NCI-H460 (cell line): ENCODE data around the gene CRISPLD2. TPM values are rescaled to one million over a fixed set of nuclear protein-coding genes. Genes with fewer than 3 reads are reported as not detected.
"Not testable (repeated sequence)": the region's sequence is repeated elsewhere in the genome, so short reads cannot be mapped to it uniquely, and the experiment has no call there.

Experiments used
- DNase-seq: peaks from one replicate; pipeline ENCODE4 v3.0.0-alpha.2; 2016; ENCODE audit warnings: low read depth; ENCODE audit errors: extremely low read depth
- total RNA-seq: library from RNA; depleted of rRNA; stranded (reverse); fragments of >200 nt; shearing (Covaris generic); gene quantifications from 2 replicates; pipeline ENCODE4 v1.2.3, GENCODE V29; 2014

Gene CRISPLD2
- total RNA-seq, 1 experiment from 2014 or later: 0.30 TPM

DNA sequence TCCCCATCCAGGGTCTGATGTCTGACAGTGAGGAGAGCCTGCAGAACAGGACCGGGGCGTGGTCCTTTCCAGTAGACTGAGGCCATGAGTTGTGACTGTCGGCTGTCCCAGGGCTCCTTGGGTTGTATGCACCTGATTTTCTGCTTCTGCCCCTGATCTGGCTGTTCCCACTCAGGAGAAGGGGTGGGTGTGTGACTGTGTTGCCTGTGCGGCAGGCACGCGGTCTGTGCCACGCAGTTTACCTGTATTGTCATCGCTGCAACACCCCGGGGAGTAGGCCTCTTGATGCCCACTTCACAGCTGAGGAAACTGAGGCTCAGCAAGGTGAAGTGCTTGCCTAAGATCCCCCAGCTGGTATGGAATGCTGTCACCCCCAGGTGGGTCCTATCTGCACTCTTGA is 1.4 kb downstream of the CRISPLD2 start:
- DNase-seq: no peak

DNA sequence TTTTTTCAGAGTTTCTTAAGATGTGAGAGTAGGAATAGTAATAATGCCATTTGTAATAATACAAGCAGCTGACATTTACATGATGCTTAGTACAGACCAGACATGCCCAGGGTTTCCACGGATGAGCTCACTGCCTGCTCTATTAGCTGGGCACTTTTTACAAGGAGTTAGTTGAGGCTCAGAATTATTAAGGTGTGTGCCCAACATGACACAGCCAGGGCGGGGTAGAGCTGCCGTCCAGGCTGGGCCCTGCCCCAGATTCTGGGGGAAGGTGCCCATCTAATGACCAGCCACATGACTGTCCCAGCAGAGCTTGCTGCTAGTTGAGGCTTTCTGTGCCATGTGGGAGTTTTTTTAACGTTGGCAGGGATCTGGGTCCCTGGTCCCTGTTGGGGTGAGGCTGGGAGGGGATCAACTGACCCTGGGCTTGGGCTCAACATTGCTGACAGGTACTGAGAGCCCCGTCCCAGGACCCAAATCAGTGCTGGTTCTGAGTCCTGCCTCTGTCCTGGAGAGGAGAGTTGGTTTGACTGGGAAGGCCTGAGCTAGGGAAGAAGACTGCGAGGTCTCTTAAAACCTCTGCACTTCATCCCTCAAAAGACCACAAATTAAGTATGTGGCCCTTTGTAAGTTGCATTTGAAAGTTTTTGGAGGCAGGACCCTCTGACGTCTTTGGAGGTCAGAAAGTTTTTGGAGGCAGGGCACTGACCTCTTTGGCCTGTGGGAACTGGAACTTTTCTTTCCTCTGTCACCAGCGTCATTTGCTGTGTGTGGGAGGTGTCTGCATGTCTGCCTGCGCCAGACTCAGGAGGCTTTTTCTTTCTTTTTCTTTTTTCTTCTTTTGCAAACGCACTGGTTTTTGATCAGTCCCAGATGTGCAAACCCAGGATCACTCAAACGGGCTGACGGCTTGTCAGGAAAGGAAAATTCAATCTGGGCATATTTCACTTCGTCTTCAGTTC is 2.2 kb downstream of the CRISPLD2 start:
- no peak for DNase-seq

DNA sequence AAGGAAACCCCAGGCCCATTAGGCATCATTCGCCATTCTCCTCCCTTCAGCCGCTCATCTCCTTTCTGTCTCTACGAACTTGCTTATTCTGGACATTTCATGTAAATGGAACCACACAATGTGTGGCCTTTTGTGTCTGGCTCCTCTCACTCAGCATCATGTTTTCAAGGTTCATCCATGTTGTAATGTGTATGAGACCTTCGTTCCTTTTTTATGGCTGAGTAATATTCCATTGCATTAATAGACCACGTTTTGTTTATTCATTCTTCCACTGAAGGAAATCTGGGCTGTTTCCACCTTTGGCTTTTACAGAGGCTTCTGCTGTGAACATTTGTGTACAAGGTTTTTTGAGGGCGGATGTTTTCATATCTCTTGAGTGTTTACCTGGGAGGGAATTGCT is 3.2 kb downstream of the CRISPLD2 start:
- no peak for DNase-seq

DNA sequence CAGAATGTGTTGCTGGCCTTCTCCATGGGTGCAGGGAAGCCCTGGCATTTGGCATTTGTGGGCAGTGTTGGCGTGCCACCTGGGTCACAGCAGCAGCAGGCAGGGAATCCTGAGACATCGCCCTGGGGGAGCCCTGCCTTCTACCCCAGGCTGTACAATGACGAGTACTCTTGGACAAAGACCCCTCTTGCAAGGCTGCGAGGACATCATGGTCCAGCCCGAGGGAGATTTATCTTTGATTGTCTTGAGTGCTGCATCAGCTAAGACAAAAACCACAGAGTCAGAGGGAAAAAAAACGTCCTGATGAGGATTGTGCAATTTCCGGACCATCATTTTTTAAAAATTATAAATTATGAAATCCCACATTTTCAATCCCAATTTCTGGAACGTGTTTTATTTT is 3.7 kb downstream of the CRISPLD2 start:
- DNase-seq: no peak

DNA sequence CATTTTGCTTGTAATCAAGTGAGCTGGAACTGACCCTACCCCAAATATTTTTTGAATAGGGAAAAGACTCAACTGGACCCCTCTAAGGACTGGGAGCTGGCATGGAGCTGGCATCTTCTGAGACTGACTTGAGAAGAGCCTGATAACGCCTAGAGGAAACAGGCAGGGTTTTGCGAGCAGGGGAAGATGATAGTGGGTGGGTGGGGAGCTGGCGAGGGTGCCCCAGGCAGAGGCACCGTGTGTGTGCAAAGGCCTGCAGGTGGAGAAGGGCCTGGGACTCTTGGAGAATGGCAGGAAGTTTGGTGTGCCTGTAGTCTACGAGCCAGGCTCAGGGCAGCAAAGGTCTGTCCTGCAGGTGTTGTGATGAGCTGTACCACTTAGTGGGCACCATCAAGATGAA is 4.1 kb downstream of the CRISPLD2 start:
- no peak for DNase-seq

DNA sequence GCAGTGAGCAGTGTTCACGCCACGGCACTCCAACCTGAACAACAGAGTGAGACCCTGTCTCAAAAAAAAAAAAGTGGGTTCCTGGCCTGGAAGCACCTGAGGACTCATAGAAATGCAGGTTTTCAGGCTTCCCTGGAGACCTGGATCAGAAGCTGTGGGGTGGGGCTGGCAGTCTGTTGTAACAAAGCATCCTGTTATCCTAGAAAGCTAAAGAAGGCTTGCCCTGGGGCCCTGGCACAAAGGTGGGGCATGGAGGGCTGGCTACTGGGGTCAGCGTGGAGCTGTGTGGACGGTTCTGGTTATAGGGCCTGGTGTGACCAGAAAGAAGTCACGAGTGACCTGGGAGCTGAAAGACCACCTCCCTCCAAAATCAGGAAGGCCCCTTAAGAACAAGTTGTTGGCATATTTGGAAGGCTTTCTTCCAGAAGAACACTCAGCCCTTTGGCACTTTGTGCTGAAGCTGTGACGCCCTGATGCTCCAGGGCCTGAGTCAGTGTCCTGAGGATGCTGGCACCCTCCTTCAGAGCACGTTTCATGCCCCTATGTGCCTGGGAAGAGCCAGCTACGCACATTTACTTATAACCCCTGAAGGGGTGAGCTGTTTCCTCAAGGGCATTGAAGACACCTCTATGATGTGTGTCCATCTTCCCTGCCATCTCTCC is 6.2 kb downstream of the CRISPLD2 start:
- DNase-seq: no peak

DNA sequence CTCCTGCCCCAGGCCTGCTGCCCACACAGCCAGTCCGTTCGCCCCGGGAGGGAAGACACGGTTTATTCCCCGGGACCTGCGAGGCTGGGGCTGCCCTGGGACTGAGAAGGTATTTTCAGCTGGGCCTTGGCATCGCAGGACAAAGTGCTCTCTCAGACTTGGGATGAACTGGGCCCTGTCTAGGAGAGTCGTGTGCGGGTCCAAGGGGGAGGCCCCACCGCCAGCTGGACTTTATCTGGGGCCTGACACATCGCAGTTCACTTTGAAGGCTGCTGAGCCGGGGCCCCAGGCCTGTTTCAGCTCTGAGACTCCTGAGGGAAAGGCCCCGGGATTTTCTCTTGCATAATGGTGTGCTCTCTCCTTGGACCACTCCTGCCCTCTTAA is 6.8 kb downstream of the CRISPLD2 start:
- DNase-seq: no peak

DNA sequence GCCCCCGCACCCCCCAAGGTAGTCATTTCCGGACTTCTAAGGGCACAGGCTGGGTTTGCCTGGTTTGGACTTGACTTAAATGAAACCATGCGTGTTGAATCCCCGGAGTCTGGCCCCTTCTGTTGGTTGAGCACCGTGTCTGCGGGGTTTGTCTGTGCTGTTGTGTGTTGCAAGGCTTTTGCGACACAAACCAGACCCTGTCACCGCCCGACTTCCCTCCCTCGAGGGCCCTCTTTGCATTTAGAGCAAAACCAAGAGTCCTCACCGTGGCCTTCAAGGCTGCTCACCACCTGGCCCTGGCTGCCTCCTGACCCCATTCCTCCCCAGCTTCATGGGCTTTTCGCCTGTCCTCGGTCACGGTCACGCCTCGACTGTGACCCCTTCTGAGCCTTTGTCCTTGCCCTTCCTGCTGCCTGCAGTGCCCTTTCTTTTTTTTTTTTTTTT is 7.4 kb downstream of the CRISPLD2 start:
- no peak for DNase-seq

DNA sequence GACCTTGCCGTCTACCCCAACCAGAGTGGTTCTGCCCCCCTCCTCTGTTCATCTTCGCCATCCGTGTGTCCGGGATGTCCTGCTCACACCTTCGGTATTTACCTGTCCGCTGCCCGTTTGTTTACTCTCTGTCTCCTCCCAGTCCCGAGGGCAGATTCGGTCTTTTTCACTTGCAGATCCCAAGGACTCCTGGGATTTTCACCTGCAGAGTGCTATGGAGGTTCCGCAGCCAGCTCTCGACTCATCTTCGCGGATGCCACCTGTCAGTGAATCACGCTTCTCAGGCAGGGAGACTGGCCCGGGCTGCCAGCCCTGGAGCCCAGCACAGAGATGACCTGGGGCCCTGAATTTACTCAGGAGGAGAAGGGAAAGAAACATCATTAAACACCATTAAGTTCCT is 8.1 kb downstream of the CRISPLD2 start:
- no peak for DNase-seq

DNA sequence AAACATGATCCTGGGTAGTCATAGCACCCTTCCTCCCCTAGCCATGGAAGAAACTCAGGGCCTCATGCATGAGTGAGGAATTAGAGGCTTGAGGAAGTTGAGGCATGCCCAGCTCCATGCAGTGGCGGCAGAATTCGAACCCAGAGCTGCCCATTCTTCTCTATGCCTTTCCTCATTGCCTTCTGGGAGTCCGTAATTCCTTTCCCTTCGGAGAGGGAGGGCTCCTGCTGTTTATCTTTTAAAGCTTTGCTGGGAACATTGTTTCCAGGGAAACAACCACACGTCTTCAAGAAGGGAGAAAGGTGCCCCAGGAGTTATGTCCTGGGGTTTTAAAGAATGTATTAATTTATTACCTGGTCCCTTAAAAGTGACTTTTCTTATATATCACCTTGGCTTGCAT is 8.5 kb downstream of the CRISPLD2 start:
- DNase-seq: no peak

DNA sequence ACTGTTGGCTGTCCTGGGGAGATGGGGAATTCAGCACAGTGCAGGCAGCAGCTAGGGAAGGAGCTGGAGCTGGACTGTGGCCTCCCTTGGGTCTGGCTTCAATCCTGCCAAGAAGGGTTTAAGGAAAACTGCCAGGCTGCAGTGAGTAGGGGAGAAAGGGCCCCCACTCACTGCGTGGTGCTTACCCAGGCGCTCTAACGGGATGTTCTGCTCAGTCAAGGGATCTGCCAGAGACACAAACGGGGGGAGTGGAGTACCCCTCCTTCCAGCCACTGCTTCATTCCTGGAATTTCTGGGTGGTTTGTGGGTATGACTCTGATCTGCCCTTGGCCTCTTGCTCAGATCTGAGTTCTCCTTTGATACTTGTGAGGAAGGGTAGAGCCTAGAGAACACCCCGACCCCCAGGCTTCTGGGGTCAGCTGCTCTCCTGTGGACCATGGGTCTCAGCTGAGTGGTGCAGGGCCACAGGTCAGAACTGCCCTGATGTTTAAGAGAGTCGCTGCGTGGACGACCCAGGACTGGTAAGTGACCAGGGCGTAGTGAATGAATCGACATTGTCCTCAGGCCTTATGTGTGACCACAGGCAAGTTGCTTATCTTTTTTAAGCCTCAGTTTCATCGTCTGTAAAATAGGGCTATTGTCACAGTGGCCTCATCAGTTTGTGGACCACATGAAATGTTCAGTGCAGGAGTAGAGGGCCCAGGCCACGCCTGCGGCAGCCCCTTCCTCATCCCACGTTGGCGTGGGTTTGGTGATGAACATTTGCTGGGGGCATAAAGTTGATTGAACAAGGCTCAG is 9.6 kb downstream of the CRISPLD2 start:
- no peak for DNase-seq

DNA sequence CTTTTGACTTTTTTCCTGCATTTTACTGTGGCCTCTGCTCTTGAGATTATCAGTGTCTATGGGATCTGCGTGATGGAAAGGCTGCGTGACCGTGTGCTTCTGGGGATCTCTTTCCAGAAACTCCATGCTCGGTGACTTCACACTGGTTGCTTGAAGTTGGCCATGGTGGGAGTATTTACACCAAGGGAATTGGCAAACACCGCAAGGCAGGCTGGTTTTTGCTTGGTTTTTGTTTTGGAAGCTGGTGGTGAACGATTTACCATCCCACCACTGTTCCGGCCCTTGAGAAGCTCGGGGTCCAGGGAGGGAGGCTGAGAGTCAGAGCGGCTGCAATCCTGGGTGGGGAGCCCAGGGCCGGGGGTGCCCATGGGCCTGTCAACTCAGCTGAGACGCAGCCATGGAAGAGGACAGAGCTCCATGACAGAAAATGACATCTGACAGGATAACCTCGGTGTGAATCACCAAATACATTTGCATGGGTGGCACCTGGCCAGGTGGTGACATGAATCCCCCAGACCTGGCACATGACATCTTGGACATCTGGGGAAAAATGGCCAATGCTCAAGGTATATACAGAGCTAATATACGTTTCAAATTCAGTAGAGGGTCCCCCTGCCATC is 11.1 kb downstream of the CRISPLD2 start:
- DNase-seq: no peak

DNA sequence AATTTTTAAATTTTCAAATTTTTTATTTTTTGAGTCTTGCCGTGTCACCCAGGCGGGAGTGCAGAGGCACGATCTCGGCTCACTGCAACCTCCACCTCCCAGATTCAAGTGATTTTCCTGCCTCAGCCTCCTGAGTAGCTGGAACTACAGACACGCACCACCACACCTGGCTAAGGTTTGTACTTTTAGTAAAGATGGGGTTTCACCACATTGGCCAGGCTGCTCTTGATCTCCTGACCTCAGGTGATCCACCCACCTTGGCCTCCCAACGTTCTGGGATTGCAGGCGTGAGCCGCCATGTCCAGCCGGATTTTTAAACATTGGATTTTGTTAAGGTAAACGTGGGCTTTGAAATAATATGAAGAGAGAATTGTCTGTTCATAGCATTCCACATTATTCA is 11.9 kb downstream of the CRISPLD2 start:
- not testable (repeated sequence) for DNase-seq

DNA sequence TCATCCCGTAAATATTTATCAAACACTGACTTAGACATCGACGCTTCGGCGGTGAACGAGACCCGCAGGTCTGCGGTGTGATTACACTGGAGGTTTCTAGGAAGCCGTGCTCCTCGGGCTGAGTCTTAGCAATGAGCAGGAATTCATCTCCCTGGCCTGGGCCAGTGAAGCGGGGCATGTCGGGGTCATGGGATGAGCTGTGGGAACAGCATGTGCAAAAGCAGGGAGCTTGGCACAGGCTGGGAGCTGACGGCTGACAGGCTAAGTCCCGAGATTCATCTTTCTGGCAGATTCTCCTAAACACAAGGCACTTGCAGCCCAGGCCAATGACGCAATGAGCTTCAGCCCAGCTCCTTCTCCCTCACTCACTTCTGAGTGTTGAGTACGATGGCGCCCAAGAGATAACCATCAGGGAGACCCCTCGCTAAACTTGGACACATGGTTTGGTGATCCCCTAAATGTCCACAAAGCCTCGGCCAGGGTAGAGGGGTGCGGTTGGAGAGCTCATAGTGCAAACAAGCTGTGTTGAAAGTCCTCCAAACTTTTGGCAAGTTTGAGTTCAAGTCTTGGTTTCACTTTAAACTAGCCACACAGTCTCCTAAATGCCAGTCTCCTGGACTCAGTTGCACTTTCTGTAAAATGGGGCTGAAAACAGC is 12.8 kb downstream of the CRISPLD2 start:
- no peak for DNase-seq

DNA sequence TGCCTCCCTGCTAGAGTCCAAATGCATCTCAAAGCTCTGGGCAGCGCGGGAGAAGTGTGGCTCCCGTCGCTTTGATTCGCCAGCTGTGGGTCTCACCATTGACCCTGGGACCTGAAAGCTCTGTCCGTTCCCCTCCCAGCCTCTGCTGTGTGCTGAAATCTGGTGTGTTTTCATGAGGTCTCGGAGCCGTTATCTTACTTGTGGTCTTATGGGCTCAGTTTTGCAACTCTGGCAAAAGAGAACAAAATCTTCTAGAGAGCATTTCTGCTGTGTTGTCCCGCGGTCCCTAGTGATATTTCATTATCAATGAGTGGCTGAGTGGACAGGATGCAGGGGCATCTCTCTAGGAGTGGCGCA is 13.3 kb downstream of the CRISPLD2 start:
- DNase-seq: no peak

DNA sequence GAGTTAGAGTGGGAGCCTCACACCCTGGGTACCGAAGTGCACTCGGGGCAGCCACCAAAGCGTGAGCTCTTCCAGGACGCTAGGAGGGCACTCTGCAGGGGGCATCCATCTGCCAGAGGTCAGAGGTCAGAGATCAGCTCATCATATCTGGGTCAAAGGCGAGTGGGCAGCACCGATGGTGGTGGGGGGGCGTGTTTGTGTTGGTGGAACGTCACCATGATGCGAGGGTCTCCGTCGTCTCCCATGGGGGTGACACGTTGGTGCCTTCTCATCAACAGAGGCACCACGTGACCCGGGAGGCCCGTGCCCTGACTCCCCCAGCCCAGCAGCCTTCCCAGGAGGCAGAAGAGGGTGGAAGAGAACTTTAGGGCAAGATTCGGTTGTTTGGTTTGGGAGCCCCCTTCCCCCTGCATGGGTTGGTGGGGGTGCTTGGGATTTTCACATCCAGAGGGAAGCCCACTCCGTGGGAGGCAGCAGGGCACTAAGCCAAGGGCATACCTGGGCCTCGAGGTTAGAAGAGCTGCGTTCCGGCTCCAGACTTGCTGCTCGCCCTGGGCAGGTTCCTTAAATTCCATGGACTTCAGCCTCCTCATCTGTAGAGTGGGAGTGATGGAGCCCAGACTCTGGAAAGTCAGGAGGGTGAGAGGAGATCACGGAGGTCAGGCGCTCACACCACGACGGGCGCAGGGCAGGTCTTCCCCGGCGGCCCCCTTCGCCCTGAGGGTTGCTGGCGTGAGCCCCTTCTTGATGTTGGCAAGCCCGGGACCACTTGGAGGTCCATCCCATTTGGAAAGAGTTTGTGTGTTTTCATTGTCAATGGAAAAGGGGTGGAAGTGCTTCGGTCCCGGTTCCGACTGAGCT is 14.0 kb downstream of the CRISPLD2 start:
- no peak for DNase-seq

DNA sequence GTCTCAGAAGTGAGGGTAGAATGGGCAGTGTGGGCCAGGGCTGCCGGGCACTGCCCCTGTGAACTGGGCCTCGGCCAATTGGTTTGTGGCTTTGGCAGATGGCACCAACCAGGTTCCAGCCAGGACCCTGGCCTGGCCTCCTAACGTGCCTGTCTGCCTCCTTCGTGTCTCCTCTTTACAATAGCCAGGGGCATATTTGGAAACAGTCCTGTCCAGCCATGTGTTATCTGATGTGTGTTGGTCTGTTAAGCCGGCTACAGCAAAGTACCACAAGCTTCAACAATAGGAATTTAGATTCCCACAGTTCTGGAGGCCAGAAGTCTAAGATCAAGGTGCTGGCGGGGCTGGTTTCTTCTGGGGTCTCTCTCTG is 14.6 kb downstream of the CRISPLD2 start:
- no peak for DNase-seq

DNA sequence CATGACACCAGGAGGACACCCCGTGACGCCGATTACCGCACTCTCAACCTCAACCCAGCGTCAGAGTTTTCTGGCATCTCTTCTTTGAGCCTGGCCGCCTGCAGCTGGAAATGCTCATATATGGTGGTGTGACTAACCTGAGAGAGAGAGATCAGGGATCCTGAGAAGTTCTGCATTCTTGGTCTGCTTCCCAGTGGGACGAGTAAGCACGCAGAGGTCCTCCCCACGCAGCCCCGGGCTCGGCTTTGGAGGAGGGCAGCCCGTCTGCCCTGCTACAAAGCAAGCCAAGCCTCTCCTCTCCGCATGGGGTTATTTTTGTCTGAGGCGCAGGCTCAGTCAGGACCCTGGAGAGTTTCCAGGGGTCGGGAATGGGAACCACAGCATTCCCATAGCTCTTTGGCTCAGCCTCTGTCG is 16.5 kb downstream of the CRISPLD2 start:
- DNase-seq: no peak

DNA sequence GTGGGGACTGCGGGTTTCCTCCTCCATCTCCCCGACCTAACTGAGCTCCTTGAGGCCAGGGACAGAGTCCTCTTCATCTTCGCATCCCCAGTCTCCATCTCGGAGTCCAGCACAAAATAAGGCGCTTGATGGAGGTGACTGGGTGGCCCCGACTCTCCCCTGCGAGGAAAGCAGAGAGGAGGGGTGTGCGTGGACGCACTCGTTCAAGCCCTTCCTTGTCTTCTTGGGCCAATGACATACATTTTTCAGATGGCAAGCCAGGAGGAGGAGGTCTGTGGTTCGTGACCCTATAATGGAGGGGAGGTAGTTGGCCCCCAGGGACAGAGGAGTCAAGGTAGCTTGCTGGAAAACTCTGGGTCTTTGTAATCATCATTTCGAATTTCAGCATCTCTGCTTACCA is 17.2 kb downstream of the CRISPLD2 start:
- no peak for DNase-seq
